Keratinocyte (primary cell): ENCODE measurements around the gene SH3PXD2A.

ENCODE experiments used
- EZH2 ChIP-seq: IDR thresholded peaks from one replicate; pipeline ENCODE4 v1.6.1; 2012; ENCODE audit warnings: inconsistent platforms, mild to moderate bottlenecking, low read length, moderate library complexity
- TF ChIP-seq, protein P1 (sequence below), 3 experiments: IDR thresholded peaks in 1 of 3; conservative IDR thresholded peaks in 1 of 3; optimal IDR thresholded peaks in 1 of 3; 2 replicates in 2 of 3; 3 replicates in 1 of 3; pipeline versions ENCODE3 to v1.5.1; 2011; ENCODE audit warnings: low read length in 3 of 3, mild to moderate bottlenecking in 3 of 3, moderate library complexity in 2 of 3, control low read depth in 1 of 3, inconsistent platforms in 1 of 3; ENCODE audit not compliant: insufficient read depth in 2 of 3; ENCODE audit errors: extremely low read depth in 1 of 3

DNA sequence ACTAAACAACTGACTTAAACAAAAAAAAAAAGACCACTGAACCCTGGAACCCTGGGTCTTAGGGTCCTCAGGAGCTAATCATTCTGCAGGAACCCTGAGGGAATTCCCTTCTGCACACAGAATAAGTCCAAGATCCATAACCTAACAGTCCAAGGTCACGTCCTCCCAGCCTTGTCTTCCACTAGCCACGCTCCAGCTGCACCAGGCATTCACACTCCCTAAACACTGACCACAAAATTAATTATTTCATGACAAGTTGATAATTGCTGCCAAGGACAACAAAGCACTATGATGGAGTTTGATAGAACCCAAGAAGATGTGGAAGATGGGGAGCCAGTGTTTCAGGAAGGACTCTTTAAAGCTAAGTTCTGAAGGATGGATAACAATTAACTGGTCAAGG, 130.6 kb downstream of the SH3PXD2A start:
- TF ChIP-seq, protein P1, sequence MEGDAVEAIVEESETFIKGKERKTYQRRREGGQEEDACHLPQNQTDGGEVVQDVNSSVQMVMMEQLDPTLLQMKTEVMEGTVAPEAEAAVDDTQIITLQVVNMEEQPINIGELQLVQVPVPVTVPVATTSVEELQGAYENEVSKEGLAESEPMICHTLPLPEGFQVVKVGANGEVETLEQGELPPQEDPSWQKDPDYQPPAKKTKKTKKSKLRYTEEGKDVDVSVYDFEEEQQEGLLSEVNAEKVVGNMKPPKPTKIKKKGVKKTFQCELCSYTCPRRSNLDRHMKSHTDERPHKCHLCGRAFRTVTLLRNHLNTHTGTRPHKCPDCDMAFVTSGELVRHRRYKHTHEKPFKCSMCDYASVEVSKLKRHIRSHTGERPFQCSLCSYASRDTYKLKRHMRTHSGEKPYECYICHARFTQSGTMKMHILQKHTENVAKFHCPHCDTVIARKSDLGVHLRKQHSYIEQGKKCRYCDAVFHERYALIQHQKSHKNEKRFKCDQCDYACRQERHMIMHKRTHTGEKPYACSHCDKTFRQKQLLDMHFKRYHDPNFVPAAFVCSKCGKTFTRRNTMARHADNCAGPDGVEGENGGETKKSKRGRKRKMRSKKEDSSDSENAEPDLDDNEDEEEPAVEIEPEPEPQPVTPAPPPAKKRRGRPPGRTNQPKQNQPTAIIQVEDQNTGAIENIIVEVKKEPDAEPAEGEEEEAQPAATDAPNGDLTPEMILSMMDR (optimal IDR thresholded peaks at IDR 0.05 in 1 of 3, IDR thresholded peaks at IDR 0.05 in 1 of 3, conservative IDR thresholded peaks at IDR 0.05 in 1 of 3; ENCODE audit: extremely low read depth in 1 of 3, insufficient read depth in 2 of 3, low read length in 3 of 3): no peak
- TF ChIP-seq EZH2: no peak
